HepG2 (cell line): ENCODE data around the gene DCAKD. TPM values are rescaled to one million over a fixed set of nuclear protein-coding genes. Genes with fewer than 3 reads are reported as not detected.

Experiments
- ATAC-seq: fragments of 200-7000 bp; cut with Tn5 transposase; 3 replicates; pipeline ENCODE4 v1.9.1; 2020; ENCODE audit warnings: mild to moderate bottlenecking, moderate library complexity
- BruUV-seq: library from RNA; stranded (reverse); fragments of 400-500 nt; replicated peaks from 2 replicates; lab custom pipeline; 2021; lab: Mats Ljungman, UMichigan
- CTCF ChIA-PET: fragments of 300-600 bp; formaldehyde crosslinking; extraction: SDS; loops from one replicate; lab custom pipeline; 2021; ENCODE audit warnings: low total read pairs, inconsistent platforms, low intra/inter-chr PET ratio; lab: Yijun Ruan, JAX
- POLR2A ChIA-PET: fragments of 350-600 bp; sonication (Branson Sonifier 250); formaldehyde crosslinking; loops from one replicate; lab custom pipeline; 2020; ENCODE audit warnings: antibody characterized with exemption, inconsistent platforms; lab: Yijun Ruan, JAX
- DNase-seq: peaks from one replicate; pipeline ENCODE4 v3.0.0-alpha.2; 2015; ENCODE audit warnings: low spot score
- FAIRE-seq: peaks from 3 replicates; lab custom pipeline; 2011; peaks lifted over from hg19 to GRCh38; lab: Jason Lieb, UNC
- H2AFZ ChIP-seq: one replicate; pipeline ENCODE4 v1.6.1; 2011; ENCODE audit warnings: low read length, inconsistent platforms
- H3K27ac ChIP-seq: fragments of 300-600 bp; 3 replicates; pipeline ENCODE4 v1.8.0; 2011; ENCODE audit warnings: mixed run types, mild to moderate bottlenecking, mixed read lengths, low read length, inconsistent platforms; ENCODE audit not compliant: insufficient read depth; ENCODE audit errors: extremely low read length
- H3K27me3 ChIP-seq, 2 experiments: fragments of 200-600 bp in 1 of 2; 2 replicates in 1 of 2; 3 replicates in 1 of 2; pipeline versions ENCODE4 v1.6.0 to v1.8.0; 2011; ENCODE audit warnings: low read length in 2 of 2, mild to moderate bottlenecking in 2 of 2, moderate library complexity in 2 of 2, inconsistent platforms in 1 of 2; ENCODE audit not compliant: insufficient read depth in 2 of 2, control insufficient read depth in 1 of 2
- H3K36me3 ChIP-seq, 2 experiments: fragments of 200-600 bp in 1 of 2; replicated peaks in 1 of 2; 2 replicates in 1 of 2; 3 replicates in 1 of 2; pipeline versions ENCODE4 v1.5.1 to v1.8.0; 2011; ENCODE audit warnings: low read length in 2 of 2, inconsistent platforms in 1 of 2; ENCODE audit not compliant: insufficient read depth in 2 of 2, control insufficient read depth in 1 of 2
- H3K4me1 ChIP-seq: 2 replicates; pipeline ENCODE4 v1.5.1; 2012; ENCODE audit warnings: low read length, inconsistent platforms; ENCODE audit not compliant: insufficient read depth
- H3K4me2 ChIP-seq: 2 replicates; pipeline ENCODE4 v1.6.0; 2011; ENCODE audit warnings: low read depth, low read length, inconsistent platforms
- H3K4me3 ChIP-seq, 3 experiments: fragments of 200-600 bp in 1 of 3; sonication (generic), shearing (Covaris generic) in 1 of 3; replicated peaks in 1 of 3; 2 replicates each; pipeline ENCODE4 v1.5.1; 2011 to 2016; ENCODE audit warnings: low read length in 3 of 3, inconsistent platforms in 2 of 3, low read depth in 2 of 3, mild to moderate bottlenecking in 2 of 3, control low read depth in 1 of 3, mixed read lengths in 1 of 3; ENCODE audit not compliant: insufficient read depth in 1 of 3
- H3K79me2 ChIP-seq: one replicate; pipeline ENCODE4 v1.6.1; 2011; ENCODE audit warnings: low read length, inconsistent platforms; ENCODE audit not compliant: insufficient read depth
- H3K9ac ChIP-seq: 2 replicates; pipeline ENCODE4 v1.6.0; 2011; ENCODE audit warnings: mild to moderate bottlenecking, low read depth, low read length, inconsistent platforms; ENCODE audit not compliant: insufficient read depth
- H3K9me3 ChIP-seq: 2 replicates; pipeline ENCODE4 v1.5.1; 2012; ENCODE audit warnings: mild to moderate bottlenecking, low read length
- H4K20me1 ChIP-seq: 2 replicates; pipeline ENCODE4 v1.6.0; 2011; ENCODE audit warnings: inconsistent platforms, mild to moderate bottlenecking, low read length, moderate library complexity; ENCODE audit not compliant: insufficient read depth
- ATF7 ChIP-seq, 2 experiments: fragments of 450-650 bp in 1 of 2; sonication (generic) in 1 of 2; formaldehyde crosslinking in 1 of 2; IDR thresholded peaks; 2 replicates each; pipeline versions ENCODE4 v1.4.0 to v1.6.1; 2016 to 2020; ENCODE audit warnings: antibody characterized with exemption in 1 of 2, mild to moderate bottlenecking in 1 of 2, missing genetic modification reagents in 1 of 2
- ATM ChIP-seq: fragments of 450-650 bp; IDR thresholded peaks from 2 replicates; pipeline ENCODE4 v1.7.1; 2017; ENCODE audit warnings: mild to moderate bottlenecking, borderline replicate concordance
- FOXP1 ChIP-seq, 2 experiments: fragments of 450-650 bp in 1 of 2; IDR thresholded peaks; 2 replicates each; pipeline ENCODE4 v1.6.1; 2017 to 2018; ENCODE audit warnings: antibody characterized with exemption in 1 of 2
- GABPA ChIP-seq, 2 experiments: IDR thresholded peaks; 2 replicates each; pipeline ENCODE4 v1.6.1; 2011 to 2016; ENCODE audit warnings: low read depth in 2 of 2, low read length in 1 of 2, missing biosample characterization in 1 of 2, missing genetic modification characterization in 1 of 2
- JUNB ChIP-seq: sonication (generic); formaldehyde crosslinking; IDR thresholded peaks from 2 replicates; pipeline ENCODE4 v1.8.0; 2022; ENCODE audit warnings: missing genetic modification reagents, mild to moderate bottlenecking, borderline replicate concordance
- MXI1 ChIP-seq: IDR thresholded peaks from 3 replicates; pipeline ENCODE4 v1.6.1; 2012; ENCODE audit warnings: low read depth, low read length, inconsistent platforms, borderline replicate concordance
- PCBP2 ChIP-seq: fragments of 200-400 bp; formaldehyde crosslinking; optimal IDR thresholded peaks from 2 replicates; pipeline ENCODE3; 2018; ENCODE audit warnings: low read length, low read depth; ENCODE audit not compliant: poor library complexity, severe bottlenecking
- TFDP1 ChIP-seq: IDR thresholded peaks from 2 replicates; pipeline ENCODE4 v1.6.1; 2016; ENCODE audit warnings: missing compliant biosample characterization, missing genetic modification reagents, borderline replicate concordance
- ZFP82 ChIP-seq: sonication (generic); formaldehyde crosslinking; IDR thresholded peaks from 2 replicates; pipeline ENCODE4 v1.5.1; 2020; ENCODE audit warnings: mild to moderate bottlenecking, missing genetic modification reagents, borderline replicate concordance
- ZNF17 ChIP-seq: sonication (generic); formaldehyde crosslinking; IDR thresholded peaks from 2 replicates; pipeline ENCODE4 v1.5.0; 2020; ENCODE audit warnings: mild to moderate bottlenecking, missing genetic modification reagents
- ZNF317 ChIP-seq: sonication (generic); formaldehyde crosslinking; IDR thresholded peaks from 2 replicates; pipeline ENCODE4 v1.5.0; 2020; ENCODE audit warnings: mild to moderate bottlenecking, missing genetic modification reagents
- ZNF33A ChIP-seq: sonication (generic); formaldehyde crosslinking; IDR thresholded peaks from 2 replicates; pipeline ENCODE4 v1.5.1; 2020; ENCODE audit warnings: missing genetic modification reagents, mild to moderate bottlenecking, moderate library complexity, borderline replicate concordance
- ZNF557 ChIP-seq: sonication (generic); formaldehyde crosslinking; IDR thresholded peaks from 2 replicates; pipeline ENCODE4 v1.4.0; 2020; ENCODE audit warnings: missing genetic modification reagents
- ZNF670 ChIP-seq: sonication (generic); formaldehyde crosslinking; IDR thresholded peaks from 2 replicates; pipeline ENCODE4 v1.8.0; 2022; ENCODE audit warnings: mild to moderate bottlenecking, missing genetic modification reagents, borderline replicate concordance
- ZNF770 ChIP-seq: sonication (generic); formaldehyde crosslinking; IDR thresholded peaks from 2 replicates; pipeline ENCODE4 v1.5.0; 2020; ENCODE audit warnings: mild to moderate bottlenecking, missing genetic modification reagents
- WGBS: methylation state at CpG from one replicate; pipeline ENCODE4 v1.1.6; 2017; ENCODE audit warnings: low lambda C conversion rate; 5-methylcytosine and 5-hydroxymethylcytosine counted together
- in situ Hi-C: cut with HindIII; loops from 2 replicates; pipeline ENCODE4 v1.10.0; 2017; ENCODE audit warnings: low pct_unique_long_range_greater_than_20kb; ENCODE audit not compliant: extremely low pct_ligation_motif_present
- intact Hi-C: fragments of 100-400 bp; cut with micrococcal nuclease; formaldehyde crosslinking; loops from one replicate; pipeline ENCODE4 v1.10.0; 2022; ENCODE audit not compliant: unreplicated experiment
- polyA plus RNA-seq, 8 experiments: library from polyadenylated mRNA; depleted of rRNA in 3 of 8; stranded (reverse) in 7 of 8; unstranded in 1 of 8; fragments of >200 nt; fragmentation: Illumina TruSeq in 4 of 8; extraction: Trizol in 4 of 8; gene quantifications; 2 replicates each; pipeline versions ENCODE4 v1.2.1 to v1.2.3, GENCODE V29; 2011 to 2016; ENCODE audit warnings: low read depth in 4 of 8, missing spikeins in 1 of 8, mixed read lengths in 1 of 8; ENCODE audit not compliant: insufficient read depth in 1 of 8
- total RNA-seq, 5 experiments: library from RNA; depleted of rRNA; stranded (reverse); fragments of >200 nt; fragmentation: Illumina TruSeq; extraction: Trizol; gene quantifications; 2 replicates each; pipeline ENCODE4 v1.2.3, GENCODE V29; 2016; ENCODE audit warnings: low read depth in 1 of 5
- TF ChIP-seq, protein P1 (sequence below): sonication (generic); formaldehyde crosslinking; conservative IDR thresholded peaks from 2 replicates; pipeline ENCODE4 v1.4.0; 2020; ENCODE audit warnings: mild to moderate bottlenecking, missing genetic modification reagents, moderate library complexity

The DCAKD gene
- total and polyA plus RNA-seq, 2 of the 13 experiments (the other 11 are each of a cell fraction or from before 2014, with no cell fraction given), result 25.9 to 29.2 TPM

- BruUV-seq, result TSS peak; percentile 20
- Histone ChIP-seq H3K79me2 (no peaks in the 10 kb centered on the region), H3K27me3 (no peaks in the 10 kb centered on the region), H3K9me3 (no peaks in the 10 kb centered on the region), H2AFZ (no peak overlapping the region), H3K27ac (peak overlapping the region; percentile 19), H3K4me3 (no peak overlapping the region), H3K9ac (no peak overlapping the region), H3K4me1 (peaks cover 23% of the 10 kb centered on the region), H3K36me3 (peaks cover 40 to 83% of the 10 kb centered on the region in 2 experiments), H3K4me2 (no peak overlapping the region), H4K20me1 (no peaks in the 10 kb centered on the region)
- in situ Hi-C loops (no loop called here), intact Hi-C loops (no loop called here)
- WGBS, result 88% methylated on average over 6 of the region's 6 CpGs
- DNase-seq, result no peak
- no peak for FAIRE-seq
- ChIA-PET CTCF (no interaction called here), POLR2A (interaction anchor here (1.1 to 2.0 kb wide), 2 partner anchors 25 to 26 kb away, joined by 3 to 6 read pairs; partner anchors contain the start of gene NMT1)
- ATAC-seq, result peak; percentile 23; the same call in 1 of the 3 replicates
- TF ChIP-seq ZNF317 (CRISPR knock-in tag), result 0 out of 2 replicates have a peak, but pooled peaks have one; percentile 20
- TF ChIP-seq ATF7 (IDR thresholded peaks at IDR 0.05), result no peak
- TF ChIP-seq ATF7 (CRISPR knock-in tag; IDR thresholded peaks at IDR 0.05), result no peak
- TF ChIP-seq GABPA (IDR thresholded peaks at IDR 0.05; ENCODE audit: low read depth, low read length), result no peak
- TF ChIP-seq GABPA (CRISPR knock-in tag; IDR thresholded peaks at IDR 0.05; ENCODE audit: low read depth), result no peak
- TF ChIP-seq MXI1, result peak; percentile 22; the same call in 1 of the 3 replicates
- TF ChIP-seq ATM, result no peak
- peak; percentile 50; the same call in 1 of the 2 replicates for TF ChIP-seq ZNF770 (CRISPR knock-in tag)
- 0 out of 2 replicates have a peak, but pooled peaks have one; percentile 20 for TF ChIP-seq ZNF33A (CRISPR knock-in tag)
- TF ChIP-seq, protein P1, sequence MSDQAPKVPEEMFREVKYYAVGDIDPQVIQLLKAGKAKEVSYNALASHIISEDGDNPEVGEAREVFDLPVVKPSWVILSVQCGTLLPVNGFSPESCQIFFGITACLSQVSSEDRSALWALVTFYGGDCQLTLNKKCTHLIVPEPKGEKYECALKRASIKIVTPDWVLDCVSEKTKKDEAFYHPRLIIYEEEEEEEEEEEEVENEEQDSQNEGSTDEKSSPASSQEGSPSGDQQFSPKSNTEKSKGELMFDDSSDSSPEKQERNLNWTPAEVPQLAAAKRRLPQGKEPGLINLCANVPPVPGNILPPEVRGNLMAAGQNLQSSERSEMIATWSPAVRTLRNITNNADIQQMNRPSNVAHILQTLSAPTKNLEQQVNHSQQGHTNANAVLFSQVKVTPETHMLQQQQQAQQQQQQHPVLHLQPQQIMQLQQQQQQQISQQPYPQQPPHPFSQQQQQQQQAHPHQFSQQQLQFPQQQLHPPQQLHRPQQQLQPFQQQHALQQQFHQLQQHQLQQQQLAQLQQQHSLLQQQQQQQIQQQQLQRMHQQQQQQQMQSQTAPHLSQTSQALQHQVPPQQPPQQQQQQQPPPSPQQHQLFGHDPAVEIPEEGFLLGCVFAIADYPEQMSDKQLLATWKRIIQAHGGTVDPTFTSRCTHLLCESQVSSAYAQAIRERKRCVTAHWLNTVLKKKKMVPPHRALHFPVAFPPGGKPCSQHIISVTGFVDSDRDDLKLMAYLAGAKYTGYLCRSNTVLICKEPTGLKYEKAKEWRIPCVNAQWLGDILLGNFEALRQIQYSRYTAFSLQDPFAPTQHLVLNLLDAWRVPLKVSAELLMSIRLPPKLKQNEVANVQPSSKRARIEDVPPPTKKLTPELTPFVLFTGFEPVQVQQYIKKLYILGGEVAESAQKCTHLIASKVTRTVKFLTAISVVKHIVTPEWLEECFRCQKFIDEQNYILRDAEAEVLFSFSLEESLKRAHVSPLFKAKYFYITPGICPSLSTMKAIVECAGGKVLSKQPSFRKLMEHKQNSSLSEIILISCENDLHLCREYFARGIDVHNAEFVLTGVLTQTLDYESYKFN (CRISPR knock-in tag), result peak; percentile 59
- TF ChIP-seq PCBP2, result no peak
- no peak for TF ChIP-seq TFDP1
- no peak for TF ChIP-seq JUNB (CRISPR knock-in tag)
- TF ChIP-seq FOXP1 (IDR thresholded peaks at IDR 0.05), result no peak
- TF ChIP-seq FOXP1 (CRISPR knock-in tag; IDR thresholded peaks at IDR 0.05), result peak; percentile 46; the same call in 1 of the 2 replicates
- no peak for TF ChIP-seq ZNF670
- no peak for TF ChIP-seq ZNF557 (CRISPR knock-in tag)
- TF ChIP-seq ZNF17 (CRISPR knock-in tag), result no peak
- TF ChIP-seq ZFP82 (CRISPR knock-in tag), result 0 out of 2 replicates have a peak, but pooled peaks have one; percentile 44
Measured at GRCh38 chr17:45086865-45087503, 35.6 kb upstream of the DCAKD start.
